ENCODE measurements around the gene CES3. TPM values are rescaled to one million over a fixed set of nuclear protein-coding genes. Genes with fewer than 3 reads are reported as not detected.

Gene CES3
- total RNA-seq, 1 experiment from 2014 or later = 3.7 TPM

DNA sequence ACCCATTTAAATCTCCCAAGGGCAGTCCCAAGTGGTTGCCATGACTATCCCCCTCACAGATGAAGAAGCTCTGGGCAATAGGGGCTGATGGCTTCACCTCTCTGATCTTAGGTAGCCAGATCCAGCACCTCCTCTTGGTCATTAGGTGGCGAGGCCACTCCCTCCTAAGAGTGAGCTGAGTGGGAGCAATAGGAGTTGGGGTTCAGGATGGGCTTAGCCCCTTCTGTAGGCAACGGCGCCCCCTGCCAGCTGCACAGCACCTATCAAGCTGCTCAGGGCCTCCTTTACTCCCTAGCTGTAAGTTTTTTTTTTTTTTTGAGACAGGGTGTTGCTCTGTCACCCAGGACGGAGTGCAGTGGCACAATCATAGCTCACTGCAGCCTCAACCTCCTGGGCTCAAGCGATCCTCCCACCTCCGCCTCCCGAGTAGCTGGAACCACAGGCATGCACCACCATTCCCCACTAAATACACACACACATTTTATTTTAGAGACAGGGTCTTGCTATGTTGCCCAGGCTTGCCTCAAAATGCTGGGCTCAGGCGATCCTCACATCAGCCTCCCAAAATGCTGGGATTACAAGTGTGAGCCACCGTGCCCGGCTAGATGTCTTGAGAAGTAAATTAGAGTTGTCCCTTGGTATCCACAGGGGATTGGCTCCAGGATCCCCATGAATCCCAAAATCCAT, 32.2 kb upstream of the CES3 start:
- Mint-ChIP-seq H3K27ac (no peak overlapping the region), H3K4me1 (peaks cover 21 to 27% of the 10 kb centered on the region in 2 experiments), H3K9me3 (no peaks in the 10 kb centered on the region; a peak in 1 of 5 replicates), H3K4me3 (no peak overlapping the region), H3K27me3 (ENCODE audit: low read depth) (peaks cover 44% of the 10 kb centered on the region), H3K36me3 (ENCODE audit: insufficient read depth in 1 of 3, low read depth in 3 of 3) (peaks cover 3 to 15% (median 5%) of the 10 kb centered on the region in 3 experiments)
- no peak overlapping the region for H2BK15ac ChIP-seq (ENCODE audit: low read depth, low read length)
- no peak overlapping the region for H2AFZ ChIP-seq (ENCODE audit: low read length)
- H3K23me2 ChIP-seq (ENCODE audit: insufficient read length, low read depth, low read length, poor library complexity, severe bottlenecking) = peaks cover 11% of the 10 kb centered on the region
- H4K5ac ChIP-seq (ENCODE audit: insufficient read length, low read depth, low read length) = no peak overlapping the region
- no peak overlapping the region for H2BK120ac ChIP-seq (ENCODE audit: low read depth, low read length, poor library complexity, severe bottlenecking)
- no peak overlapping the region for H4K8ac ChIP-seq (replicated peaks; ENCODE audit: insufficient read length, low read depth, low read length)
- no peak overlapping the region for H3K4me2 ChIP-seq (ENCODE audit: insufficient read depth, insufficient read length, low read length)
- H3K14ac ChIP-seq (ENCODE audit: insufficient read depth, low read length) = no peak overlapping the region
- no peak overlapping the region for H2AK5ac ChIP-seq (ENCODE audit: insufficient read length, low read length)
- no peak overlapping the region for H4K91ac ChIP-seq (ENCODE audit: insufficient read length, low read depth, low read length)
- H3T11ph ChIP-seq (ENCODE audit: low read length) = no peak overlapping the region
- no peak overlapping the region for H2BK5ac ChIP-seq (ENCODE audit: insufficient read length, low read length)
- H3K18ac ChIP-seq (ENCODE audit: insufficient read length, low read depth, low read length) = peak overlapping the region; percentile 18
- H4K20me1 ChIP-seq (ENCODE audit: control insufficient read depth, insufficient read depth, insufficient read length) = no peaks in the 10 kb centered on the region
- no peak overlapping the region for H3K4ac ChIP-seq (ENCODE audit: low read depth, low read length)
- H3K56ac ChIP-seq (ENCODE audit: insufficient read length, low read depth, low read length) = no peak overlapping the region
- TF ChIP-seq, protein P1, sequence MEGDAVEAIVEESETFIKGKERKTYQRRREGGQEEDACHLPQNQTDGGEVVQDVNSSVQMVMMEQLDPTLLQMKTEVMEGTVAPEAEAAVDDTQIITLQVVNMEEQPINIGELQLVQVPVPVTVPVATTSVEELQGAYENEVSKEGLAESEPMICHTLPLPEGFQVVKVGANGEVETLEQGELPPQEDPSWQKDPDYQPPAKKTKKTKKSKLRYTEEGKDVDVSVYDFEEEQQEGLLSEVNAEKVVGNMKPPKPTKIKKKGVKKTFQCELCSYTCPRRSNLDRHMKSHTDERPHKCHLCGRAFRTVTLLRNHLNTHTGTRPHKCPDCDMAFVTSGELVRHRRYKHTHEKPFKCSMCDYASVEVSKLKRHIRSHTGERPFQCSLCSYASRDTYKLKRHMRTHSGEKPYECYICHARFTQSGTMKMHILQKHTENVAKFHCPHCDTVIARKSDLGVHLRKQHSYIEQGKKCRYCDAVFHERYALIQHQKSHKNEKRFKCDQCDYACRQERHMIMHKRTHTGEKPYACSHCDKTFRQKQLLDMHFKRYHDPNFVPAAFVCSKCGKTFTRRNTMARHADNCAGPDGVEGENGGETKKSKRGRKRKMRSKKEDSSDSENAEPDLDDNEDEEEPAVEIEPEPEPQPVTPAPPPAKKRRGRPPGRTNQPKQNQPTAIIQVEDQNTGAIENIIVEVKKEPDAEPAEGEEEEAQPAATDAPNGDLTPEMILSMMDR (conservative IDR thresholded peaks at IDR 0.05) = peak; percentile 68
- no peaks in the 10 kb centered on the region for H3K4me1 ChIP-seq (ENCODE audit: insufficient read depth, low read length)
- H3K79me2 ChIP-seq (ENCODE audit: insufficient read depth, low read length) = no peaks in the 10 kb centered on the region
- no peaks in the 10 kb centered on the region for H3K9me3 ChIP-seq (ENCODE audit: control insufficient read depth, low read depth, low read length)
- DNase-seq = peak; percentile 70
- H3K9ac ChIP-seq (ENCODE audit: extremely low read depth, insufficient read length, low read length) = no peak overlapping the region
- H3K79me1 ChIP-seq (ENCODE audit: insufficient read depth, low read depth, low read length, poor library complexity, severe bottlenecking) = no peaks in the 10 kb centered on the region
- WGBS (ENCODE audit: extremely low coverage, insufficient read length, low lambda C conversion rate) = no CpG with 5 or more reads among the region's 10 CpGs
- H2BK20ac ChIP-seq (ENCODE audit: low read depth, low read length, poor library complexity, severe bottlenecking) = no peak overlapping the region
- H3K23ac ChIP-seq (ENCODE audit: insufficient read length, low read depth, low read length) = no peak overlapping the region
- no peak overlapping the region for H2BK12ac ChIP-seq (ENCODE audit: insufficient read length, low read depth, low read length)
- peaks cover 15% of the 10 kb centered on the region; the same call in 1 of the 2 replicates for H3K27me3 ChIP-seq (ENCODE audit: insufficient read depth, low read length)
- H3K27ac ChIP-seq (ENCODE audit: insufficient read length, low read depth, low read length) = no peak overlapping the region

All from H9 (cell line).